Activated B cell treated with CpG ODN at 0.5 μM for 24 hours (primary cell): ENCODE measurements around the gene NEK10. TPM values are rescaled to one million over a fixed set of nuclear protein-coding genes. Genes with fewer than 3 reads are reported as not detected.

ENCODE experiments used
- ATAC-seq: fragments of 200-7000 bp; cut with Tn5 transposase; one replicate; pipeline ENCODE4 v1.10.0; 2021; ENCODE audit warnings: low read depth, mild to moderate bottlenecking, moderate library complexity
- CTCF ChIA-PET: fragments of 350-600 bp; sonication (Branson Sonifier 250); formaldehyde crosslinking; loops from one replicate; lab custom pipeline; 2021; ENCODE audit warnings: antibody characterized with exemption; lab: Charles Lee
- POLR2A ChIA-PET: fragments of 350-600 bp; sonication (Branson Sonifier 250); formaldehyde crosslinking; loops from one replicate; lab custom pipeline; 2021; ENCODE audit warnings: antibody characterized with exemption; lab: Charles Lee
- DNase-seq: peaks from one replicate; pipeline ENCODE4 v3.0.0; 2022
- H3K27ac Mint-ChIP-seq: one replicate; pipeline ENCODE4 v1.8.0; 2020; ENCODE audit warnings: mixed read lengths
- H3K27me3 Mint-ChIP-seq: one replicate; pipeline ENCODE4 v1.8.0; 2021; ENCODE audit warnings: mixed read lengths
- H3K36me3 Mint-ChIP-seq: one replicate; pipeline ENCODE4 v1.8.0; 2021; ENCODE audit warnings: low read depth, mixed read lengths
- H3K4me1 Mint-ChIP-seq: one replicate; pipeline ENCODE4 v1.8.0; 2021; ENCODE audit warnings: mixed read lengths
- H3K4me3 Mint-ChIP-seq: one replicate; pipeline ENCODE4 v1.8.0; 2020; ENCODE audit warnings: mild to moderate bottlenecking, mixed read lengths
- H3K9me3 Mint-ChIP-seq: one replicate; pipeline ENCODE4 v1.8.0; 2020; ENCODE audit warnings: mixed read lengths
- CTCF ChIP-seq: fragments of 200-600 bp; IDR thresholded peaks from one replicate; pipeline ENCODE4 v1.8.0; 2022; ENCODE audit warnings: antibody characterized with exemption, mild to moderate bottlenecking
- intact Hi-C: fragments of 100-400 bp; cut with micrococcal nuclease; formaldehyde crosslinking; loops from one replicate; pipeline ENCODE4 v1.15.1; 2024
- total RNA-seq: library from RNA; stranded (reverse); gene quantifications from 2 replicates; pipeline ENCODE4 v1.2.3, GENCODE V29; 2022

Gene NEK10
- total RNA-seq, 1 donor from 2014 or later = 0.84 TPM

- ChIA-PET CTCF (no interaction called here), POLR2A (no interaction called here)
- intact Hi-C loops = no loop called here
- Mint-ChIP-seq H3K27me3 (peaks cover 2% of the 10 kb centered on the region), H3K9me3 (no peaks in the 10 kb centered on the region), H3K4me3 (no peak overlapping the region), H3K4me1 (no peaks in the 10 kb centered on the region), H3K36me3 (no peaks in the 10 kb centered on the region), H3K27ac (no peak overlapping the region)
- no peak for TF ChIP-seq CTCF
- DNase-seq (no peak), ATAC-seq (no peak)
These were observed 149.9 kb downstream of the NEK10 start for GRCh38 chr3:27219127-27219845.

- H3K4me3 Mint-ChIP-seq = no peak overlapping the region
- CTCF ChIA-PET = no interaction called here
- DNase-seq (no peak), ATAC-seq (no peak)
- H3K4me1 Mint-ChIP-seq = no peaks in the 10 kb centered on the region
- H3K36me3 Mint-ChIP-seq = no peaks in the 10 kb centered on the region
- POLR2A ChIA-PET = no interaction called here
- intact Hi-C loops = no loop called here
- TF ChIP-seq CTCF = no peak
- H3K9me3 Mint-ChIP-seq = no peaks in the 10 kb centered on the region
- H3K27me3 Mint-ChIP-seq = peaks cover 2% of the 10 kb centered on the region
- H3K27ac Mint-ChIP-seq = no peak overlapping the region
These were observed 152.1 kb downstream of the NEK10 start for GRCh38 chr3:27216955-27217552.

- Mint-ChIP-seq H3K4me1 (no peaks in the 10 kb centered on the region), H3K4me3 (no peak overlapping the region), H3K9me3 (no peaks in the 10 kb centered on the region), H3K36me3 (no peaks in the 10 kb centered on the region), H3K27me3 (peaks cover 2% of the 10 kb centered on the region), H3K27ac (no peak overlapping the region)
- no peak for ATAC-seq
- no peak for DNase-seq
- no peak for TF ChIP-seq CTCF
- ChIA-PET CTCF (no interaction called here), POLR2A (no interaction called here)
- intact Hi-C loops = no loop called here
These were observed 152.8 kb downstream of the NEK10 start for GRCh38 chr3:27216295-27216855.

GRCh38 chr3:27213450-27213849 is 155.7 kb downstream of the NEK10 start:
- Mint-ChIP-seq H3K9me3 (no peaks in the 10 kb centered on the region), H3K27me3 (peaks cover 2% of the 10 kb centered on the region), H3K4me1 (no peaks in the 10 kb centered on the region), H3K27ac (no peak overlapping the region), H3K4me3 (no peak overlapping the region), H3K36me3 (no peaks in the 10 kb centered on the region)
- DNase-seq = no peak
- no peak for TF ChIP-seq CTCF
- CTCF ChIA-PET = no interaction called here
- intact Hi-C loops = no loop called here
- POLR2A ChIA-PET = no interaction called here
- no peak for ATAC-seq

GRCh38 chr3:27209617-27210264 is 159.4 kb downstream of the NEK10 start:
- POLR2A ChIA-PET = no interaction called here
- Mint-ChIP-seq H3K36me3 (no peaks in the 10 kb centered on the region), H3K4me1 (no peaks in the 10 kb centered on the region), H3K4me3 (no peak overlapping the region), H3K9me3 (no peaks in the 10 kb centered on the region), H3K27me3 (no peaks in the 10 kb centered on the region), H3K27ac (no peak overlapping the region)
- intact Hi-C loops = no loop called here
- no peak for TF ChIP-seq CTCF
- no peak for DNase-seq
- CTCF ChIA-PET = no interaction called here
- ATAC-seq = no peak
